HepG2 (cell line): ENCODE measurements around the gene SPG7. TPM values are rescaled to one million over a fixed set of nuclear protein-coding genes. Genes with fewer than 3 reads are reported as not detected.
A peak's percentile ranks its signal among the peaks of the same experiment; 100 is the strongest.

Experiments
- FOXK2 ChIP-seq: fragments of 450-650 bp; IDR thresholded peaks from 2 replicates; pipeline ENCODE4 v1.6.1; 2016
- HMG20A ChIP-seq: IDR thresholded peaks from 2 replicates; pipeline ENCODE4 v1.6.1; 2016; ENCODE audit warnings: borderline replicate concordance
- PAX8 ChIP-seq: sonication (generic); formaldehyde crosslinking; IDR thresholded peaks from 2 replicates; pipeline ENCODE4 v1.8.0; 2022; ENCODE audit warnings: mild to moderate bottlenecking, missing genetic modification reagents, borderline replicate concordance
- PTBP1 ChIP-seq: fragments of 200-400 bp; formaldehyde crosslinking; IDR thresholded peaks from 2 replicates; pipeline ENCODE4 v1.6.1; 2018; ENCODE audit warnings: low read length, low read depth; ENCODE audit not compliant: poor library complexity, severe bottlenecking
- TOPORS ChIP-seq: sonication (generic); formaldehyde crosslinking; IDR thresholded peaks from 2 replicates; pipeline ENCODE4 v1.8.0; 2023; ENCODE audit warnings: mild to moderate bottlenecking, missing genetic modification reagents
- ZFP36L2 ChIP-seq: sonication (generic); formaldehyde crosslinking; IDR thresholded peaks from 2 replicates; pipeline ENCODE4 v1.4.0; 2020; ENCODE audit warnings: missing genetic modification reagents
- polyA plus RNA-seq, 8 experiments: library from polyadenylated mRNA; depleted of rRNA in 3 of 8; stranded (reverse) in 7 of 8; unstranded in 1 of 8; fragments of >200 nt; fragmentation: Illumina TruSeq in 4 of 8; extraction: Trizol in 4 of 8; gene quantifications; 2 replicates each; pipeline versions ENCODE4 v1.2.1 to v1.2.3, GENCODE V29; 2011 to 2016; ENCODE audit warnings: low read depth in 4 of 8, missing spikeins in 1 of 8, mixed read lengths in 1 of 8; ENCODE audit not compliant: insufficient read depth in 1 of 8
- total RNA-seq, 5 experiments: library from RNA; depleted of rRNA; stranded (reverse); fragments of >200 nt; fragmentation: Illumina TruSeq; extraction: Trizol; gene quantifications; 2 replicates each; pipeline ENCODE4 v1.2.3, GENCODE V29; 2016; ENCODE audit warnings: low read depth in 1 of 5
- TF ChIP-seq, protein P1 (sequence below): sonication (generic); formaldehyde crosslinking; IDR thresholded peaks from 2 replicates; pipeline ENCODE4 v1.4.0; 2020; ENCODE audit warnings: mild to moderate bottlenecking, missing genetic modification reagents
- TF ChIP-seq, protein P2 (sequence below): sonication (generic); formaldehyde crosslinking; conservative IDR thresholded peaks from 2 replicates; pipeline ENCODE4 v1.4.0; 2020; ENCODE audit warnings: mild to moderate bottlenecking, missing genetic modification reagents, moderate library complexity
- TF ChIP-seq, protein P3 (sequence below): sonication (generic); formaldehyde crosslinking; IDR thresholded peaks from 2 replicates; pipeline ENCODE4 v1.4.0; 2020; ENCODE audit warnings: low read depth, mild to moderate bottlenecking, missing genetic modification reagents
- TF ChIP-seq, protein P4 (sequence below): IDR thresholded peaks from 2 replicates; pipeline ENCODE4 v1.6.1; 2012; ENCODE audit warnings: inconsistent platforms
- TF ChIP-seq, protein P5 (sequence below): sonication (generic); formaldehyde crosslinking; IDR thresholded peaks from 2 replicates; pipeline ENCODE4 v1.4.0; 2020; ENCODE audit warnings: mild to moderate bottlenecking, missing genetic modification reagents
- TF ChIP-seq, protein P6 (sequence below): IDR thresholded peaks from 2 replicates; pipeline ENCODE4 v1.6.1; 2012; ENCODE audit warnings: low read length, improper control_type of control experiment
- TF ChIP-seq, protein P7 (sequence below): sonication (generic); formaldehyde crosslinking; IDR thresholded peaks from 2 replicates; pipeline ENCODE4 v1.8.1; 2023; ENCODE audit warnings: missing genetic modification reagents, inconsistent platforms, borderline replicate concordance

Gene SPG7
- total and polyA plus RNA-seq, 2 of the 13 experiments (the other 11 are each of a cell fraction or from before 2014, with no cell fraction given) = 66.0 to 136 TPM

DNA sequence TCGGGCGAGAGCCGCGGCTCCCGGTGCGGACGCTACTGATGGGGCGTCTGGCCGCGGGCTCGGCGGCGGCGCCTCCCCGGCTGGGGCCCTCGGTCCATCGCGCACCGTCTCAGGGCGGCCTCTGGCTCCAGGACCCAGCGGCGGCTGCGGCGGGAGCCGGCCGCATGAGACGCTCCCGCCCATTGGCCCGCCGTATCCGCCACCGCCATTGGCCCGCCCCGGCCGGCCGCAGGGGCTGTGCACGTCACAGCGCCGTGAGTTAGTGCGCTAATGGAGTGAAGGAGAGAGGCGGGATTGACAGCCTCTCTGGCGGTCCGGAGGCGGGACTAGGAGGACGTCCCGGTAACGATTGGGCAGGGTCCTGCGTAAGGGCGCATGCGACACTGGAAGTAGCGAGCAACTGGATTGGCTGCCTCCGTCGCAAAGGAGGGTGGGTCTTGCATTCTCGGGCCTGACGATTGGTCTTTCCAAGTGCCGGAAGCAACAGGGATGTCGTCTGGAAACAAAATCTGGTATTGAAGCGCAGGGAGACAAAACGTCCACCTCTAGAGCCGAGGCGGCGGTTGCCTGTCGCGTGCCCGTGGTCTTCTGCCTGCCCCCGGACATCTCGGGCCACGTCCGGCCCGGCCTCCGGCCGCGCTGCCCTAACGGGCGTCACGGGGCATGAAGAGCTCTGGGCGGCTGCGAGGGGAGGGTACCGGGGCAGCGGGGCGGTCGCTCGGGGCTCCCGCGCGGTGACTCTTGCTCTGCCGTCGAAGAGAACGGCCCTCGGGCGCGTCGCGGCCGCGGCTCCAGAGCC, 17.6 kb upstream of the SPG7 start, which contains the start of gene ANKRD11 (continued):
- TF ChIP-seq, protein P1, sequence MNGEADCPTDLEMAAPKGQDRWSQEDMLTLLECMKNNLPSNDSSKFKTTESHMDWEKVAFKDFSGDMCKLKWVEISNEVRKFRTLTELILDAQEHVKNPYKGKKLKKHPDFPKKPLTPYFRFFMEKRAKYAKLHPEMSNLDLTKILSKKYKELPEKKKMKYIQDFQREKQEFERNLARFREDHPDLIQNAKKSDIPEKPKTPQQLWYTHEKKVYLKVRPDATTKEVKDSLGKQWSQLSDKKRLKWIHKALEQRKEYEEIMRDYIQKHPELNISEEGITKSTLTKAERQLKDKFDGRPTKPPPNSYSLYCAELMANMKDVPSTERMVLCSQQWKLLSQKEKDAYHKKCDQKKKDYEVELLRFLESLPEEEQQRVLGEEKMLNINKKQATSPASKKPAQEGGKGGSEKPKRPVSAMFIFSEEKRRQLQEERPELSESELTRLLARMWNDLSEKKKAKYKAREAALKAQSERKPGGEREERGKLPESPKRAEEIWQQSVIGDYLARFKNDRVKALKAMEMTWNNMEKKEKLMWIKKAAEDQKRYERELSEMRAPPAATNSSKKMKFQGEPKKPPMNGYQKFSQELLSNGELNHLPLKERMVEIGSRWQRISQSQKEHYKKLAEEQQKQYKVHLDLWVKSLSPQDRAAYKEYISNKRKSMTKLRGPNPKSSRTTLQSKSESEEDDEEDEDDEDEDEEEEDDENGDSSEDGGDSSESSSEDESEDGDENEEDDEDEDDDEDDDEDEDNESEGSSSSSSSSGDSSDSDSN (CRISPR knock-in tag) = peak; percentile 64
- peak; percentile 8; the same call in 1 of the 2 replicates for TF ChIP-seq PAX8 (CRISPR knock-in tag)
- TF ChIP-seq, protein P2, sequence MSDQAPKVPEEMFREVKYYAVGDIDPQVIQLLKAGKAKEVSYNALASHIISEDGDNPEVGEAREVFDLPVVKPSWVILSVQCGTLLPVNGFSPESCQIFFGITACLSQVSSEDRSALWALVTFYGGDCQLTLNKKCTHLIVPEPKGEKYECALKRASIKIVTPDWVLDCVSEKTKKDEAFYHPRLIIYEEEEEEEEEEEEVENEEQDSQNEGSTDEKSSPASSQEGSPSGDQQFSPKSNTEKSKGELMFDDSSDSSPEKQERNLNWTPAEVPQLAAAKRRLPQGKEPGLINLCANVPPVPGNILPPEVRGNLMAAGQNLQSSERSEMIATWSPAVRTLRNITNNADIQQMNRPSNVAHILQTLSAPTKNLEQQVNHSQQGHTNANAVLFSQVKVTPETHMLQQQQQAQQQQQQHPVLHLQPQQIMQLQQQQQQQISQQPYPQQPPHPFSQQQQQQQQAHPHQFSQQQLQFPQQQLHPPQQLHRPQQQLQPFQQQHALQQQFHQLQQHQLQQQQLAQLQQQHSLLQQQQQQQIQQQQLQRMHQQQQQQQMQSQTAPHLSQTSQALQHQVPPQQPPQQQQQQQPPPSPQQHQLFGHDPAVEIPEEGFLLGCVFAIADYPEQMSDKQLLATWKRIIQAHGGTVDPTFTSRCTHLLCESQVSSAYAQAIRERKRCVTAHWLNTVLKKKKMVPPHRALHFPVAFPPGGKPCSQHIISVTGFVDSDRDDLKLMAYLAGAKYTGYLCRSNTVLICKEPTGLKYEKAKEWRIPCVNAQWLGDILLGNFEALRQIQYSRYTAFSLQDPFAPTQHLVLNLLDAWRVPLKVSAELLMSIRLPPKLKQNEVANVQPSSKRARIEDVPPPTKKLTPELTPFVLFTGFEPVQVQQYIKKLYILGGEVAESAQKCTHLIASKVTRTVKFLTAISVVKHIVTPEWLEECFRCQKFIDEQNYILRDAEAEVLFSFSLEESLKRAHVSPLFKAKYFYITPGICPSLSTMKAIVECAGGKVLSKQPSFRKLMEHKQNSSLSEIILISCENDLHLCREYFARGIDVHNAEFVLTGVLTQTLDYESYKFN = peak; percentile 12; the same call in 1 of the 2 replicates
- TF ChIP-seq, protein P3, sequence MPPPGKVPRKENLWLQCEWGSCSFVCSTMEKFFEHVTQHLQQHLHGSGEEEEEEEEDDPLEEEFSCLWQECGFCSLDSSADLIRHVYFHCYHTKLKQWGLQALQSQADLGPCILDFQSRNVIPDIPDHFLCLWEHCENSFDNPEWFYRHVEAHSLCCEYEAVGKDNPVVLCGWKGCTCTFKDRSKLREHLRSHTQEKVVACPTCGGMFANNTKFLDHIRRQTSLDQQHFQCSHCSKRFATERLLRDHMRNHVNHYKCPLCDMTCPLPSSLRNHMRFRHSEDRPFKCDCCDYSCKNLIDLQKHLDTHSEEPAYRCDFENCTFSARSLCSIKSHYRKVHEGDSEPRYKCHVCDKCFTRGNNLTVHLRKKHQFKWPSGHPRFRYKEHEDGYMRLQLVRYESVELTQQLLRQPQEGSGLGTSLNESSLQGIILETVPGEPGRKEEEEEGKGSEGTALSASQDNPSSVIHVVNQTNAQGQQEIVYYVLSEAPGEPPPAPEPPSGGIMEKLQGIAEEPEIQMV (CRISPR knock-in tag) = no peak; the same call in none of the 2 replicates
- TF ChIP-seq, protein P4, sequence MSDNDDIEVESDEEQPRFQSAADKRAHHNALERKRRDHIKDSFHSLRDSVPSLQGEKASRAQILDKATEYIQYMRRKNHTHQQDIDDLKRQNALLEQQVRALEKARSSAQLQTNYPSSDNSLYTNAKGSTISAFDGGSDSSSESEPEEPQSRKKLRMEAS = peak; percentile 74
- TF ChIP-seq, protein P5, sequence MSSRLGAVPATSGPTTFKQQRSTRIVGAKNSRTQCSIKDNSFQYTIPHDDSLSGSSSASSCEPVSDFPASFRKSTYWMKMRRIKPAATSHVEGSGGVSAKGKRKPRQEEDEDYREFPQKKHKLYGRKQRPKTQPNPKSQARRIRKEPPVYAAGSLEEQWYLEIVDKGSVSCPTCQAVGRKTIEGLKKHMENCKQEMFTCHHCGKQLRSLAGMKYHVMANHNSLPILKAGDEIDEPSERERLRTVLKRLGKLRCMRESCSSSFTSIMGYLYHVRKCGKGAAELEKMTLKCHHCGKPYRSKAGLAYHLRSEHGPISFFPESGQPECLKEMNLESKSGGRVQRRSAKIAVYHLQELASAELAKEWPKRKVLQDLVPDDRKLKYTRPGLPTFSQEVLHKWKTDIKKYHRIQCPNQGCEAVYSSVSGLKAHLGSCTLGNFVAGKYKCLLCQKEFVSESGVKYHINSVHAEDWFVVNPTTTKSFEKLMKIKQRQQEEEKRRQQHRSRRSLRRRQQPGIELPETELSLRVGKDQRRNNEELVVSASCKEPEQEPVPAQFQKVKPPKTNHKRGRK (CRISPR knock-in tag) = no peak
- TF ChIP-seq, protein P6, sequence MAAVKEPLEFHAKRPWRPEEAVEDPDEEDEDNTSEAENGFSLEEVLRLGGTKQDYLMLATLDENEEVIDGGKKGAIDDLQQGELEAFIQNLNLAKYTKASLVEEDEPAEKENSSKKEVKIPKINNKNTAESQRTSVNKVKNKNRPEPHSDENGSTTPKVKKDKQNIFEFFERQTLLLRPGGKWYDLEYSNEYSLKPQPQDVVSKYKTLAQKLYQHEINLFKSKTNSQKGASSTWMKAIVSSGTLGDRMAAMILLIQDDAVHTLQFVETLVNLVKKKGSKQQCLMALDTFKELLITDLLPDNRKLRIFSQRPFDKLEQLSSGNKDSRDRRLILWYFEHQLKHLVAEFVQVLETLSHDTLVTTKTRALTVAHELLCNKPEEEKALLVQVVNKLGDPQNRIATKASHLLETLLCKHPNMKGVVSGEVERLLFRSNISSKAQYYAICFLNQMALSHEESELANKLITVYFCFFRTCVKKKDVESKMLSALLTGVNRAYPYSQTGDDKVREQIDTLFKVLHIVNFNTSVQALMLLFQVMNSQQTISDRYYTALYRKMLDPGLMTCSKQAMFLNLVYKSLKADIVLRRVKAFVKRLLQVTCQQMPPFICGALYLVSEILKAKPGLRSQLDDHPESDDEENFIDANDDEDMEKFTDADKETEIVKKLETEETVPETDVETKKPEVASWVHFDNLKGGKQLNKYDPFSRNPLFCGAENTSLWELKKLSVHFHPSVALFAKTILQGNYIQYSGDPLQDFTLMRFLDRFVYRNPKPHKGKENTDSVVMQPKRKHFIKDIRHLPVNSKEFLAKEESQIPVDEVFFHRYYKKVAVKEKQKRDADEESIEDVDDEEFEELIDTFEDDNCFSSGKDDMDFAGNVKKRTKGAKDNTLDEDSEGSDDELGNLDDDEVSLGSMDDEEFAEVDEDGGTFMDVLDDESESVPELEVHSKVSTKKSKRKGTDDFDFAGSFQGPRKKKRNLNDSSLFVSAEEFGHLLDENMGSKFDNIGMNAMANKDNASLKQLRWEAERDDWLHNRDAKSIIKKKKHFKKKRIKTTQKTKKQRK = peak; percentile 81
- TF ChIP-seq, protein P7, sequence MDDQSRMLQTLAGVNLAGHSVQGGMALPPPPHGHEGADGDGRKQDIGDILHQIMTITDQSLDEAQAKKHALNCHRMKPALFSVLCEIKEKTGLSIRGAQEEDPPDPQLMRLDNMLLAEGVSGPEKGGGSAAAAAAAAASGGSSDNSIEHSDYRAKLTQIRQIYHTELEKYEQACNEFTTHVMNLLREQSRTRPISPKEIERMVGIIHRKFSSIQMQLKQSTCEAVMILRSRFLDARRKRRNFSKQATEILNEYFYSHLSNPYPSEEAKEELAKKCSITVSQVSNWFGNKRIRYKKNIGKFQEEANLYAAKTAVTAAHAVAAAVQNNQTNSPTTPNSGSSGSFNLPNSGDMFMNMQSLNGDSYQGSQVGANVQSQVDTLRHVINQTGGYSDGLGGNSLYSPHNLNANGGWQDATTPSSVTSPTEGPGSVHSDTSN (CRISPR knock-in tag) = peak; percentile 94; the same call in 1 of the 2 replicates
- no peak for TF ChIP-seq ZFP36L2 (CRISPR knock-in tag)
- no peak for TF ChIP-seq PTBP1
- no peak for TF ChIP-seq HMG20A (CRISPR knock-in tag)
- peak; percentile 55; the same call in 1 of the 2 replicates for TF ChIP-seq TOPORS (CRISPR knock-in tag)
- peak; percentile 87 for TF ChIP-seq FOXK2
